HG02973 (cell line): ENCODE results near the gene PELI2.

Experiments
- ATAC-seq: cut with Tn5 transposase; IDR thresholded peaks from one replicate; pipeline ENCODE4 v1.9.1; 2021; ENCODE audit warnings: moderate library complexity; ENCODE audit not compliant: unreplicated experiment

Gene PELI2

GRCh38 chr14:56118611-56119181 lies 485 bp downstream of the PELI2 start:
- peak; percentile 23 for ATAC-seq

- ATAC-seq, result no peak
Measured at GRCh38 chr14:56119201-56119981, 1.2 kb downstream of the PELI2 start.

GRCh38 chr14:56120091-56120691 lies 2.0 kb downstream of the PELI2 start:
- no peak for ATAC-seq

GRCh38 chr14:56121816-56122215 lies 3.6 kb downstream of the PELI2 start:
- ATAC-seq, result no peak

GRCh38 chr14:56122301-56122700 lies 4.1 kb downstream of the PELI2 start:
- ATAC-seq, result no peak

- no peak for ATAC-seq
Measured at GRCh38 chr14:56124327-56124726, 6.1 kb downstream of the PELI2 start.

GRCh38 chr14:56125772-56126636 lies 7.8 kb downstream of the PELI2 start:
- no peak for ATAC-seq

GRCh38 chr14:56126637-56126913 lies 8.4 kb downstream of the PELI2 start:
- ATAC-seq, result no peak

GRCh38 chr14:56127156-56127555 lies 8.9 kb downstream of the PELI2 start:
- no peak for ATAC-seq

GRCh38 chr14:56129092-56129491 lies 10.9 kb downstream of the PELI2 start:
- no peak for ATAC-seq

GRCh38 chr14:56129933-56130332 lies 11.7 kb downstream of the PELI2 start:
- ATAC-seq, result no peak

GRCh38 chr14:56131004-56131864 lies 13.0 kb downstream of the PELI2 start:
- ATAC-seq, result no peak

GRCh38 chr14:56131865-56132833 lies 13.9 kb downstream of the PELI2 start:
- no peak for ATAC-seq

GRCh38 chr14:56133547-56133946 lies 15.3 kb downstream of the PELI2 start:
- ATAC-seq, result no peak

GRCh38 chr14:56135001-56135400 lies 16.8 kb downstream of the PELI2 start:
- no peak for ATAC-seq

GRCh38 chr14:56135668-56136067 lies 17.5 kb downstream of the PELI2 start:
- ATAC-seq, result no peak

GRCh38 chr14:56136571-56137452 lies 18.6 kb downstream of the PELI2 start:
- no peak for ATAC-seq

GRCh38 chr14:56137453-56137807 lies 19.2 kb downstream of the PELI2 start:
- no peak for ATAC-seq

GRCh38 chr14:56137849-56138248 lies 19.6 kb downstream of the PELI2 start:
- no peak for ATAC-seq
